ENCODE data around the gene MAOA. TPM values are rescaled to one million over a fixed set of nuclear protein-coding genes. Genes with fewer than 3 reads are reported as not detected.

The MAOA gene
- total RNA-seq, 1 donor from 2014 or later: 12.5 TPM

DNA sequence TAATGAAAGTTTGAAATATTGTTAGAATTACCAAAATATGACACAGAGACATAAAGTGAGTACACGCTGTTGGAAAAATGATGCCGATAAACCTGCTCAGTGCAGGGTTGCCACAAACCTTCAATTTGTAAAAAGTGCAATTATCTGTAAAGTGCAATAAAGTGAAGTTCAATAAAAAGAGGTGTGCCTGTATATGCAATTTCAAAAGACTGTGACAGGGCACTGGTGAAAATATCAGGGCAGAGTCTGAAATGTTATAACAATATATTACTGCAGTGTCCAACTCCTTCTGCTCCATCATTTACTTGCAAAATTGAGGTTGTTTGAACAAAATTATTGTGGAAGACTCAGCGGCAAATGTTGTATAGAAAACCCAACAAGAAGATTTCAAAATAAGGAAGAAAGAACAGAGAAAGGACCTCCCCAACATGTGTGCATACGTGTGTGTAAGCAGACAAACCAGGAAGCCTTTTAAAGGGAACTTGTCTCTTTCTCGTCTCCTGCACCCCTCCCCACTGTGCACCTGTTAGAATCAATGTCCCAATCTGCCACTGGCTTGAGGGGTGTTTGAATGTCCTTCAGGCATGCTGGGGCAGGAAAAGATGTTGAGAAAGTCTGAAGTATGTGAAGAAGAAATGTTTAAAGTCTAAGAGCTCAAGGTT lies 130.0 kb downstream of the MAOA start:
- Mint-ChIP-seq H3K9me3 (ENCODE audit: low read depth) (peaks cover 31% of the 10 kb centered on the region), H3K27ac (no peak overlapping the region), H3K4me1 (ENCODE audit: low read depth) (no peaks in the 10 kb centered on the region), H3K27me3 (no peaks in the 10 kb centered on the region), H3K4me3 (ENCODE audit: low read depth) (no peak overlapping the region), H3K36me3 (ENCODE audit: insufficient read depth) (no peaks in the 10 kb centered on the region)
- no peak for DNase-seq (ENCODE audit: low spot score, unreplicated experiment)
- no peak for TF ChIP-seq CTCF (IDR thresholded peaks at IDR 0.05; ENCODE audit: unreplicated experiment)

Other genes starting within 250 kb of the MAOA start
- gene MAOB, start 226.2 kb downstream of the MAOA start, total RNA-seq: 0.82 and 0.93 TPM in 2 replicates

Data from progenitor cell of endocrine pancreas (in vitro differentiated cells).